AG08396 (cell line): ENCODE measurements around the gene TMEM106C.
"Not testable (repeated sequence)": the region's sequence is repeated elsewhere in the genome, so short reads cannot be mapped to it uniquely, and the experiment has no call there.

ENCODE experiments used
- DNase-seq: peaks from one replicate; pipeline ENCODE4 v3.0.0; 2012; ENCODE audit warnings: low spot score, mixed read lengths

The TMEM106C gene

DNA sequence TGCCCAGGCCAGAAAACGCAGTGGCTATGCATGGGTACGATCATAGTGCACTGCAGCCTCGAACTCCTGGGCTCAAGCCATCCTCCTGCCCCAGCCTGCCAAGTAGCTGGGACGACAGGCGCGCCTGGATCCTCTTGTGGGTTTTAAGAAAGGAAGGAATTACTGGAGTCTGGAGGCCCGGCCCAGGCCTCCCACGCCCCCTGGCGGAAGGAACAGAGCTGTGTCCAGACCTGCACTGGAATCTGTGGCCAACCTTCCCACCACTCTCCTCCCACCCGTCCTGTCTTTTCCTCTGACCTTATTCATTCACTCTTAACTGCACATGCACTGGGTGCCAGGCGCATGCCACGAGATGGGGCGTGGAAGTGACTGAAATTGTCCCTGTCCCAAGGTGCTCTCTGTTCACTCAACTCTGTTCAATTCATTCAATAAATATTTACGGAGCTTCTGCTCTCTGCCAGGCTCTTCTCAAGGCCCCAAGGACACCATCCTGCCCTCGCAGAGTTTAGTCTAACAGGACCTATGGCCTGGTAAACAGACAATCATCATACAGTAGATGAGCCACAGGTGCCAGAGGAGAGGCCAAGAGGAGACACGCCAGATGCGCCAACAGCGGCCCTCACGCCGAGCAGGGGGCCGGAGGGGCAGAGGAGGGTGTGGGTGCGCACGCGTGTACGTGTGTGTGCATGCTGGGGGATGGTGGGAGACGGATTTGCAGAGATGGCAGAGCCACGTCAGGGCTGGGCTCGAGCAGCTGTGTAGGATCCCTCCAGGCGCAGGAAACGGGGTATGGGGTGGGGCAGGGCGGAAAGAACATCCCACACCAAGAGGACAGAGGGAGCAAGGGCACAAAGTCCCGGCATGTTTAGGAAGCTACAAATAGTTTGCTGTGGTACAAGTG lies 13.7 kb upstream of the TMEM106C start:
- DNase-seq, result peak; percentile 93

DNA sequence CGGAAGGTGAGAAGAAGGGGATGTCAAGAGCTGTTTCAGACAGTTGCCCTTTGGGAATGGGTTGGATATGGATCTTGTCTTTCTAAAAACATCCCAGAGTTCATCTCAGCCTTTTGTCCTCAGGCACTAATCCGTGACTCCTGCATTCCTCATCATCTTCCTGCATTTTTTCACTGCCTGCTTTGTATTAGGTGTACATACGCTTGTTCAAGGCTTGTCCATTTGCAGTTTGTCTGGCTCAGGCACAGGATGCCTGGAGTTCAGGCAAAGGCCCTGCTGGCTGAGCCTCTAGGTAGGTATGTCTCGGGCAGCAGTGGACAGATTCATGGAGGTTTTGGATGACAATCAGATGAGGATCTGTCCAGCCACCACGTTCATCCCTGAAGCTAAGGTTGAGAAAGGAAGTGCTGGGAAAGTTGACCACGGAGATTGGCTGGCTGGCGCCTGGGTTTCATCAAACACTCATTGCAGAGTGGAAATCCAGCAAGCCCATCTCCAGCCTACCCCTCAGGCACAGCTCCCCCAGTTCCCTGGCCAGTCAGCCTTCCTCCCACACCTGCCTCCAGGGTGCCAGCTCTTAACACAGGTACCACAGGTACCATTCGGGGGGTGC lies 12.4 kb upstream of the TMEM106C start:
- no peak for DNase-seq

DNA sequence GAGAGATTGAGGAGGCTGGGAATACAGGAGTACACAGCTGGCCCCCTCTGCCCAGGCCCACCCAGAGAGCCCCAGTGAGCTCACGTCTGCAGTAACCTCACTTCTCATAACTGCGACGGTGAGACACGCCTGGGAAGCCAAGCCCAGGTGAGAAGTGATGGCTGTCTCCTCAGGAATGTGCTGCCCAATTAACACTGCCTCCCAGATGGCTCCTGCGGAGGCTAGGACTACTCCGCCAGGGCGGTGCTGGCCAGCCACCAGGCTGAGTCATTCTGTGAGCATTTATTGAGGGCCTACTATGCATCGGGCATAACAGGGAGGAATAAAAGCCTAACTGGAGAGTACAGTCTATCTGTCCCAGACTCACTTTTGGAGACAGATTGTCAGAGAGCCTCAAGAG lies 9.3 kb upstream of the TMEM106C start:
- DNase-seq, result no peak

DNA sequence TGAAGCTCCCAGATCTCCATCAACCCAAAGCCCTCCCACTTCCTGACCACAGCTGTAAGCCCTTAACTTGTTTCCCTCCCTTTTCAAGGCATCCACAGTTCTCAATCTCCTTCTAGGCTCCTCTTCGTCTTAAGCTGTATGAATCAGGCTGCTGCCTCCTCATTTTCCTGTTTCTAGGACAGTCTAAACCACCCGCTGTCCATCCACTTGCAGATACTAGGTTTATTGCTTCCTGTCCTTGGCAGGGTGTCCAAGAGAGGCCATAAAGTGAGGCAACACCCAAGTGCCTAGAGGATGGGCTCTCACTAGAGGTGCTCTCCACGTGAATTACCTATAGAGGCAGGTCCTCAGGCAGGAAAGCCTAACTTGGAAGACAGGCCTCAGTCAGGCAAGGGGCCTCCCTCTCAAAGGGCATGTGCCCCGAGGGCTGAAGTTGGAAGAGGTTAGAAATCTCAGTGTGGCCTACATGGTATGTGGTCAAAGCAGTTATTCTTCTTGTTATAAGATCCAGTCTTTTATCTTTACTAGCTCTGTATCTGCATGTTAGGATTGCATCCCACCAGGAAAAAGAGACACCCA lies 8.8 kb upstream of the TMEM106C start:
- no peak for DNase-seq

DNA sequence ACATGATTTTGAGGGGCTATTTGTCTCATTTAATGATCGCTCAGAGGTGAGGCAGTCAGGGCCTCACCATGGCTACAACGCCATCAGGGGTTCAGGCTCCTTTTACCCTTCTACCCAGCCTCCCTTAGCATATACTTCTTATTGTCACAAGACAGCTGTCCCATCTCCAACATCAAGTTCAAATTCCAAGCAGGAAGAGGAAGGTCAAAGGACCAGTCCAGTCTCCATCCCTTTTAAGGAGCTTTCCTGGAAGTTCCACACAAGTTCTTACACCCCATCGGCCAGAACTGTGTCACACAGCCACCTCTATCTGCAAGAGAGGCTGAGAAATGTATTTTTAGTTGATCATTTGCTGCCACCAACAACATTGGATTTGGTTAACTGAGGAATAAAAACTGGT lies 8.3 kb upstream of the TMEM106C start:
- DNase-seq, result no peak

DNA sequence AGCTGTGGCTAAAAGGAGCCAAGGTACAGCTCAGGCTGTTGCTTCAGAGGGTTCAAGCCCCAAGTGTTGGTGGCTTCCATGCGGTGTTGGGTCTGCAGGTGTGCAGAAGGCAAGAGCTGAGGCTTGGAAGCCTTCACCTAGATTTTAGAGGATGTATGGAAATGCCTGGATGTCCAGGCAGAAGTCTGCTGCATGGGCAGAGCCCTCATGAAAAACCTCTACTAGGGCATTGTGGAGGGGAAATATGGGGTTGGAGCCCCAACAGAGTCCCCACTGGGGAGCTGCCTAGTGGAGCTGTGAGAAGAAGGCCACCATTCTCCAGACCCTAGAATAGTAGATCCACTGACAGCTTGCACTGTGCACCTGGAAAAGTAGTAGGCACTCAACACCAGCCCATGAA lies 5.7 kb upstream of the TMEM106C start:
- not testable (repeated sequence) for DNase-seq

DNA sequence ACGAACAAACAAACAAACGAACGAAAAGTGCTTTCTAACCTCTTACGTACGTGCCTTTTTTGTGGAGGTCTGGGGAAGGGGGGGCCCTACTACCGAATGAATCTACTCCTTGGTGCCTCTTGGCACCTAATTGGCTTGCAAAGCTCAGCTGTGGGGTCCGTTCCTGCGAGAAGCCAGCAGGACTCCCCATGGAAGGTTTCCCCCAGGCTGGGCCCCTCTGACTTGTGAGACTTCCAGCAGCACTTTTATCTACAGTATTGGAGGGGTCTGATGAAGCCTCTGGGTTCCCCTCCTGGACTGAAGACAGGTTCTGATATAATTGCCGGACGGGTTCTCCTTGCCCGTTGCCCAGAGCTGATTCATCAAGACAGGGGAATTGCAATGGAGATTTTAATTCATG lies 1.2 kb upstream of the TMEM106C start:
- no peak for DNase-seq

DNA sequence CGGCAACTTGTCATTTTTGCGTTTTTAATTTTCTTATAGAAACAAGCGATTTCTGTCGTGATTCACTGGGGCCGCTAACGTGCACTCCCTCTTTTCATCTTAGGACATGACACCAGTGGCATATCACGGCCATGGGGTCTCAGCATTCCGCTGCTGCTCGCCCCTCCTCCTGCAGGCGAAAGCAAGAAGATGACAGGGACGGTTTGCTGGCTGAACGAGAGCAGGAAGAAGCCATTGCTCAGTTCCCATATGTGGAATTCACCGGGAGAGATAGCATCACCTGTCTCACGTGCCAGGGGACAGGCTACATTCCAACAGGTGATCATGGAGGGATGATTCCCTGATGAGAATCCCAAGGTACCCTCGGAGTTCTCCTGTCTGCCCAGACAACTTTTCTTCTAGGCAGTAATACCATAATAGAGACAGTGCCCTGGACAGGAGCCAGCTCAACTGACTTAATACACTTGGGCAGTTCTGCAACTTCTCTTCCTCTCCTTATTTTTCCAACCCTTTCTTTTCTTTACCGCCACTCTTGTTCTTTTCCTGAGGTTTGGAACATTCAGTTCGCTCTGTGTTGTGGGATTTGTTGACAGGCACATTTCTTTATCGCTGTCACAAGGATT lies 821 bp downstream of the TMEM106C start:
- no peak for DNase-seq

DNA sequence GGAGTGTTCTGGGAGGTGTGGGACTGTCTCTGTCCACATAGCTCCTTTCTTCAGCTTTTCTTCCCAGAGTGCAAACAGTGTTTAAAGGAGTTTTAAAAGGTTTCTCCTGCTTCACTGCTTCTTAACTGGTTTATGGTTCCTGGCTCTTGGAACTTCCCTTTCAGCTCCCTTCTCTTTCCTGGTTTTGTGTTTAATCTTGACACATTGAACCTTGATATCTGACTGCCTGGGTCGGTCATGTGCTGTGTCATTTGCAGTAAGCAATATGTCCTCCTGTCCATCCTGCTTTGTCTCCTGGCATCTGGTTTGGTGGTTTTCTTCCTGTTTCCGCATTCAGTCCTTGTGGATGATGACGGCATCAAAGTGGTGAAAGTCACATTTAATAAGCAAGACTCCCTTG lies 2.2 kb downstream of the TMEM106C start:
- no peak for DNase-seq

DNA sequence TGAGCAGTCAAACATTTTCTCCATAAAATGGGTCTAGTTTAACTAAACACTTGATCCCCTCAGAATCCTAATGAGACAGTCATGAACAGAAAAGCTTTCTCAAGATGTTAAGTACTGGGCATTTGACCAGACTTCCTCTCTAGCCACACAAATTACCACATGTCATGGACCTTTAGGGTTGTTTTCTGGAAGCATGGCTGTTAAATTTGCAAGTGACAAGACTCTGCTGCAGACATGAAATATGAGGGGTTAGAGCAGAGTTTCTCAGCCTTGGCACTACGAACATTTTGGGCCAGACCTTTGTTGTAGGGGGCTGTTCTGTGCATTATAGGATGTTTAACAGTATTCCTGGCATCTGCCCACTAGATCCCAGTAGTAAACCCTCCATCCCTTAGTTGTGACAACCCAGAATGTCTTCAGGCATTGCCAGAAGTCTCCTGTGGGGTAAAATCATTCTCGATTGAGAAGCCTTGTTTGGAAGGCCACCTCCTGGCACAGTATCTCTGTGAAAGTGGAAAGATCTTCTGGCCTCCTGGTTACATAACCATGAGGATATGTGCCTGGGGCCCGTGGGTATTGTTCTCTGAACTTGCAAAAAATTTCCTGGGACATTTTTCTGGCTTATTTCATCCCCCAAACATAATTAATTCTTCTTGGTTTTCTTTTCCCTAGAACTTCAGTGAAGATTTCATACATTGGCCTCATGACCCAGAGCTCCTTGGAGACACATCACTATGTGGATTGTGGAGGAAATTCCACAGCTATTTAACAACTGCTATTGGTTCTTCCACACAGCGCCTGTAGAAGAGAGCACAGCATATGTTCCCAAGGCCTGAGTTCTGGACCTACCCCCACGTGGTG lies 4.3 kb downstream of the TMEM106C start:
- DNase-seq, result no peak

DNA sequence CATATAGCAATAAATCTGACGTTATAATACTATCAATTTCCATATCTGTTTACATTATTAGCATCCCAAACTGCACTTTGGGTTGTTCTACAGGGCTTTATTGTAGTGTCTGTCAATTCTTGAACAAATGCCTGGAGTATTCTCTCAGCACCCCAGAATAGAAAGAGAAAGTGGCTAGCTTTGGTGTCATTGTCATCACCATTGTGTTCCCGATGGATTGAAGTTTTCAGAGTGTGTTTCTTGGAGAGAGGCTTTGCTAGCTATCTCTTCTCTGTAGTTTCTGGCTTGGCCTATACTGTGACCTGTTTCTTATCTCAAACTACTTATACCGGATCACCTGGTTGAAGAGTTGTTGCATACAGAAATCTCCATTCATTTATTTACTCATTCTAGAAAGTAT lies 6.4 kb downstream of the TMEM106C start:
- DNase-seq, result no peak

DNA sequence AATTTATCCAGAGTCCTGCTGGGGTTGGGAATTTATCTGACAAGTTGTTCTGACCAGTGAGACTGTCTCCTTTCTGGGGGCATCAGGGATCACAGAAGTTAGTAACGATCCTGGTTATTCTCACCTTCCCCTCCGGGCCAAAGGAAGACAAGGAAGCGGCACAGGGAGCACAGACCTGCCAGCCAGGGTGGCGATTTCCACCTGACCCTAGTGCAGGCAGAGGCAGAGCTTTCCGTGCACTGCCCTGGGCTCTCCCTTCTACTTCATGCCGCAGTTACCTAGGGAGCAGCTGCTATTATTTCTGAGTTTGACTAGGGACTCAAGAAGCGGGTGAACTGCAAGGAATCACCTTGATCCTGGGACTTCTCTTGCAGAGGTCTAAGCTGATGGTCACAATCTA lies 7.4 kb downstream of the TMEM106C start:
- no peak for DNase-seq

DNA sequence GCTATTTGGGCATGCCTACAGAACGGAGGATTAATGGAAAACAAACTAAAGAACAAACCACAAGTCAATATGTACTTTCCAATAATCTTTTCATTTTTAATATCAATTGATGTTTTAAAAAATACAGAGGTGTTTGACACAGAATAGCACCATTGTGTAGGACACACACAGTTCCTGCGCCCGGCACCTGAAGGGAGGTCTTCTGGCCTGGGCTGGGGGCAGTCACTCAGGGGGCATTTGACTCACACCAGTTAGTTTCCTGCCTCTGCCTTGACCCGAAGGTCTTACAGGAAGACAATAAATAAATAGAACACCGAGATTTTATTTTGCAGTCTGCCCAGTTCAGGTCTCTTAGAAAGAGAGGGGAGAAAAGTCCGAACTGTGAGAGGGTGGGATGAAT lies 9.5 kb downstream of the TMEM106C start:
- DNase-seq, result no peak

DNA sequence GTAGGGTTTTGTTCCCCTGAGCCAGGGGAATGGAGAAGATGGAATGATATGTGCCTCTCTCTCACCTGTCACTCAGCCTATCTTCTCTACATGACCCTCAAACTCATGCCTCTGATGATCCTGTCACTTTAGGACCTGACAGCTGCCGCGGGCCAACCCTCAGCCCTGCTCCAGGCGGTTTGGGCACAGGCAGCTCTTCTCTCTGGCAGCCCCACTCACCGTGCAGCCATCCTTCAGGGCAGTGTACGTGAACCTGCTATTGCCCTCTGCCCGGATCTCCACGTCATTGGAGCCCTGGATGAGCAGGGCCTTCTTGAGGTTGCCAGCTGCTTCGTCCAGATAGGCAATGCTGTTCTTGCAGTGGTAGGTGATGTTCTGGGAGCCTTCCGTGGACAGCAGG lies 10.5 kb downstream of the TMEM106C start:
- no peak for DNase-seq

DNA sequence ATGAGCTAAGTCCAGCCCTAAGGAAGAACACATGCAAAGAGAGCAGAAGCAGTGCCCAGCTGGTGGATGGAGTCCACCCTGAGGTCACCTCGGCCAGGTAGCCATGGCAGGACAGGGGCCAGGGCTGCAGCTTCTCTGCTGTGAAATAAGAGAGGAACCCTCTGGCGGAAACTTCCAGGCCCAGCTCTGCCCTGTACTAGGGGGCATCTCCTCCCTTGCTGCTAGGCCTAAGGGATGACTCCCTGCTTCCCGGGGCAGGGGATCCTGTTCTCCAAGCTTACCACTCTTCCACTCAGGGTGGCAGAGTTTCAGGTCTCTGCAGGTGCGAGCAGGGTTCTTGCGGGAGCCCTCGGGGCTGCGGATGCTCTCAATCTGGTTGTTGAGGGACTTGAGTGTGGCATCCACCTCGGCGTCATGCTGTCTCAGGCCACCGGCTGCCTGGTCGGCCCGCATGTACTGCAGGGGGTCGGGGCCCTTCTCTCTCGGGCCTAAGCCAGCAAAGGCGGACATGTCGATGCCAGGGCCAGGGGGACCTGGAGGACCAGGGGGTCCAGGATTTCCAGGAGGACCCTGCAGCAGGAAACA lies 11.7 kb downstream of the TMEM106C start:
- no peak for DNase-seq

DNA sequence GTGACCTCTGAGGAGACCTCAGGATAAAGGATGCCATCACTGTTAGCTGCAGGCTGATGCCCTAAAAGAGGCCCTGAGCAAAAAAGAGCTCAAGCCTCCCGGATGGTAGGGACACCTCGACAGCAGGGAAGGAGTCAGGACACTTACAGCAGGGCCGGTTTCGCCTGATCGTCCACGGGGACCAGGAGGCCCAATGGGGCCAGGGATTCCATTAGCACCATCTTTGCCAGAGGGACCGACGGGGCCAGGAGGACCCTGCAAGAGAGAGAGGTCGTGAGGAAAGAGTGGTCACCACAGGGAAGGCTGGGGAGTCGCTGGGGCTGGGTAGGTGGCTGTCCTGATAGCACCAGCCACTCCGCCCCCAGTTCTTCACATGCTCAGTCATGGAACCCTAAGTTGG lies 12.4 kb downstream of the TMEM106C start:
- DNase-seq, result no peak

DNA sequence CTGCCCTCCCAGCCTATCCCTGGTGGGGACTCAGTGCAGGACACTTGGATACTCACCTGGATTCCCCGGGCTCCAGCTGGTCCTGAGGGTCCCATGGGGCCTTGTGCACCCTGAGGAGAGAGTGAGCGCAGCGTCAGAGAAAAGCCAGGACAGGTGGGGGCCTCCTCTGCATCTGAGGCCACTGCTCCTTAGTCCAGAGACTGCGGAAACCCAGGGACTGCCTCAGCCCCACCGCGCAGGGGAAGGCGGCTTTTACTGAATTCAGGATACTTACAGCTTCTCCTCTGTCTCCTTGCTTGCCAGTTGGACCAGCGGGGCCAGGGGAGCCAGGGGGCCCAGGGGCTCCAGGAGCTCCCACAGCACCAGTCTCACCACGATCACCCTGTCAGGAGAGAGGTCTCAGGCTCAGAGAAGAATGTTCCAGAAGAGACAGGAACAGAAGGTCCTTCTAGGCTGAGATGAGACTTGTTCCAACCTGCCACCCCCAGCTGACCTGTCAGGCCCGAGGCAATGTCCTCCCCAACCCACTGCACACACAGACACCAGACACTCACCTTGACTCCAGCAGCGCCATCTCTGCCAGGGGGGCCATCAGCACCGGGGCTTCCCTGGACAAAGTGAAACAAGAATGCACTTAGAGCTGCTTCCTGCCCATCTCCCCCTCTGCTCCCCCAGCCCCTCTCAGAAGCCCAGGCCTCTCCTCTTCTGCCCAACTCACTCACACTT lies 13.8 kb downstream of the TMEM106C start:
- no peak for DNase-seq

DNA sequence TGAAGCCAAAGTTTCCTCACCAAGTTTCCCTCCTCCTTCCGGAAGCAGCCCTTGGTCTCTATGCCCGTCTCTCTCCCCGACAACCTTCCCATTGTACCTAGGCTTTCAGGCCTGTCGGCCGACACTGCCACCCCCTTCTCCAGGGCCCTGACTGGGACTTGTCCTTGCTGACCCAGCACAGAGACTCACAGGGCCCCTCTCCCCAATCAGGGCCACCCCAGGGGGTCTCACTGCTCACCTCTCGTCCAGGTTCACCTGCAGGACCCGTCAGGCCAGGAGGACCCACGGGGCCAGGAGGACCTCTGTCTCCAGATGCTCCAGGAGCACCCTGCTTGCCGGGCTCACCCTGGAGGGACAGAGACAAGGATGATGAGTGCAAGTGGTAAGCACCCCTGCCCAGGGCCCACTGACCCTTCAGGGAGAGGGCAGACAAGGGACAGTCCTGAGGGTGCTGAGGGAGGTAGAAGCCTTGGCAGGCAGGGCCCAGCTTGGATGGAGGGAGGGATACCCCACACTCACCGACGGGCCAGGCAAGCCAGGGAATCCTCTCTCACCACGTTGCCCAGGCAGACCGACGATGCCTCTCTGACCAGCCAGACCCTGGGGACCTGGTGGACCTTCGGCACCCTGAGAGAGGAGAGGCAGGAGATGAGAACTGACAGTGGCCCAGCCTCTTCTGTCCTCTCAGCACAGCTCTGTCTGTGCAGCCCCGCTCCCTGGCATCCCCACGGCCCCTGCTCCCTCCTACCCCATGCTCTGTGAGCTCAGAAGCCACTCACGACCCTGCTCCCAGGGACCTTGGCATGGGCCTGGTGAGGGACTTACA lies 14.6 kb downstream of the TMEM106C start:
- DNase-seq, result no peak

DNA sequence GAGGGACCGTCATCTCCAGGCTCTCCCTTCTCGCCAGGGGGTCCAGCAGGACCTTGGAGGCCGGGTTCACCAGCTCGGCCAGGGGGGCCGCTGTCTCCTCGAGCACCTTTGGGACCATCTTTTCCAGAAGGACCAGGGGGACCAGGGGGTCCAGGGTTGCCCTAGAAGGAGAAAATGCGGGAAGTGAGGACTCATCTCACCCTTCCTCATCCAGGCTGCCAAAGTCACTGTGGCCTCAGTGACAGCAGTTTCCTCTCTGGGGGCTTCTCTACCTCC lies 15.1 kb downstream of the TMEM106C start:
- no peak for DNase-seq

DNA sequence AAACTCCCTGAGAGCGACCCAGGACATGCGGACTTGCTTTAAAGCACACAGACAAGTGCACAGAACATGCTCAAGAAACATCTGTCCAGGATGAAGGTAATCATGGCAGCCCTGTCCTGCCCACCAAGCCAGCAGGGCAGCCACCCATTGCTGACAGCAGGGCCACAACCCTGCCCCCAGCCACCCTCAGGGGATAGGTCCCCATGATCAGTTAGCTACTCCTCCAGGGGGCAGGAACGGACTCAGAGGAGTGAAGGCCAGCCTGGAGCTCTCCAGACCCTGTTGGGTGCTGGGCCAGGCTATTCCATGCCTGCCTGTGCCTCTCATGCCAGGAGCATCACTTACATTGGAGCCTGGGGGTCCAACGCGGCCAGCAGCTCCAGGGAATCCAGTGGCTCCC lies 15.8 kb downstream of the TMEM106C start:
- no peak for DNase-seq
